ENCODE data around the gene NHSL1.

NHSL1 gene

GRCh38 chr6:138442663-138443062 is 56.6 kb downstream of the NHSL1 start:
- TF ChIP-seq, protein P1, sequence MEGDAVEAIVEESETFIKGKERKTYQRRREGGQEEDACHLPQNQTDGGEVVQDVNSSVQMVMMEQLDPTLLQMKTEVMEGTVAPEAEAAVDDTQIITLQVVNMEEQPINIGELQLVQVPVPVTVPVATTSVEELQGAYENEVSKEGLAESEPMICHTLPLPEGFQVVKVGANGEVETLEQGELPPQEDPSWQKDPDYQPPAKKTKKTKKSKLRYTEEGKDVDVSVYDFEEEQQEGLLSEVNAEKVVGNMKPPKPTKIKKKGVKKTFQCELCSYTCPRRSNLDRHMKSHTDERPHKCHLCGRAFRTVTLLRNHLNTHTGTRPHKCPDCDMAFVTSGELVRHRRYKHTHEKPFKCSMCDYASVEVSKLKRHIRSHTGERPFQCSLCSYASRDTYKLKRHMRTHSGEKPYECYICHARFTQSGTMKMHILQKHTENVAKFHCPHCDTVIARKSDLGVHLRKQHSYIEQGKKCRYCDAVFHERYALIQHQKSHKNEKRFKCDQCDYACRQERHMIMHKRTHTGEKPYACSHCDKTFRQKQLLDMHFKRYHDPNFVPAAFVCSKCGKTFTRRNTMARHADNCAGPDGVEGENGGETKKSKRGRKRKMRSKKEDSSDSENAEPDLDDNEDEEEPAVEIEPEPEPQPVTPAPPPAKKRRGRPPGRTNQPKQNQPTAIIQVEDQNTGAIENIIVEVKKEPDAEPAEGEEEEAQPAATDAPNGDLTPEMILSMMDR (IDR thresholded peaks at IDR 0.05; ENCODE audit: extremely low read depth, missing control alignments) = no peak
- no peak for DNase-seq (ENCODE audit: low spot score)

DNA sequence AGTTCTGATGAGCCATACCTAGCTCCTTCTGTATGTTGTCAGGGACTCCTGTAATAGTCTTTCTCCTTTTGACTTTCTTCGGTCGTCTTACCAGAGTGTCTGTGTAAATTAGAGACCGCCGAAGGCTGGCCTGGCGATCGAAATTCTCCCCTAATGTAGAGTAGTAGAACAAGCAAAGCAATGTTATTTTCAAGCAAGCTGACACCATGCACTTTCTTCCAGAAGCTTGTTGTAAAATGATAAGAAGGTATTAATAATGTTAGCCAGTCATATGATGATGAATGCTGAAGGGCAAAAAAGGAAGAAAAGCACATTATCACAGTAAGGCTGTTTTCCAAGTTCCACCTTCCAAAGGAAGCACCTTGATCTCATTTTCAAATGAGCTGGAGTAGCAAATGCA is 57.3 kb downstream of the NHSL1 start:
- TF ChIP-seq, protein P1 (IDR thresholded peaks at IDR 0.05; ENCODE audit: extremely low read depth, missing control alignments) = no peak
- DNase-seq (ENCODE audit: low spot score) = no peak

- TF ChIP-seq, protein P1 (IDR thresholded peaks at IDR 0.05; ENCODE audit: extremely low read depth, missing control alignments) = no peak
- DNase-seq (ENCODE audit: low spot score) = no peak
These were observed 58.4 kb downstream of the NHSL1 start for GRCh38 chr6:138440758-138441357.

DNA sequence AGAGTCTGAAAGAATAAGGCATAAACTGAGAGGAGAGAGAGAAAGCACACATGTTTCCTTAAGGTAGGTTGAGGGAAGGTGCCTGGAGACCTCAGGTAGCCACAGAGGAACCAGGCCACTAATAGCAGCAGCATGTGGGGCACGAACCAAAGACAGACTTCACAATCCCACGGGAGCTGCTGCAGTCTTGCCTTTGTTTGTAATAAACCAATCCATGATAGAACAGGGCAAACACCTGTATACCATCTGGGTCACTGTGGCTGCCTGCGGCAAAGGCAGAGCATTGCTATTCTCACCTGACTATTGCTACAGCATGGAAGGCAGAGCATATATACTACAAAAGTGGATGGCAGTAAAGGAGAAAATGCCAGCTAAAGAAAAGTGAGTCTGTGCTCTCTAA is 59.0 kb downstream of the NHSL1 start:
- no peak for DNase-seq (ENCODE audit: low spot score)
- TF ChIP-seq, protein P1 (IDR thresholded peaks at IDR 0.05; ENCODE audit: extremely low read depth, missing control alignments) = no peak

DNA sequence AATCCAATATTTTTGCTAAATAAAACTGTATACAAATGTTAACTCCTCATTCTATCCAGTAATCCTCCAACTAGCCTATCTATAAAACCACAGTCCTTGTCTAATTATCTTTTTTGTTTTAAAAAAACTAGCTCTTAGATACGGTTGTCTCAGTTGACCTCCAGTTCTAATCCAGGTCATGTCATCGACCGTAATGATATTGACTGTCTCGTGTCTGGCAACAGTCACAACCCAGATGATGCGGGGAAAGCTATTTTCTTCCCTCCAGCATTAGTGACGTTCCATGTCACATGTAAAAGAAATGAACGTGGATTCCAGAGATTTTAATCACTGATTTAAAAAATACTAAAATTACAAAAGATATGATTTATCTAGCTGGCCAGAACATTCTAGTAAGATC is 59.7 kb downstream of the NHSL1 start:
- TF ChIP-seq, protein P1 (IDR thresholded peaks at IDR 0.05; ENCODE audit: extremely low read depth, missing control alignments) = no peak
- DNase-seq (ENCODE audit: low spot score) = no peak

- TF ChIP-seq, protein P1 (IDR thresholded peaks at IDR 0.05; ENCODE audit: extremely low read depth, missing control alignments) = no peak
- no peak for DNase-seq (ENCODE audit: low spot score)
These were observed 64.4 kb downstream of the NHSL1 start for GRCh38 chr6:138434925-138435324.

DNA sequence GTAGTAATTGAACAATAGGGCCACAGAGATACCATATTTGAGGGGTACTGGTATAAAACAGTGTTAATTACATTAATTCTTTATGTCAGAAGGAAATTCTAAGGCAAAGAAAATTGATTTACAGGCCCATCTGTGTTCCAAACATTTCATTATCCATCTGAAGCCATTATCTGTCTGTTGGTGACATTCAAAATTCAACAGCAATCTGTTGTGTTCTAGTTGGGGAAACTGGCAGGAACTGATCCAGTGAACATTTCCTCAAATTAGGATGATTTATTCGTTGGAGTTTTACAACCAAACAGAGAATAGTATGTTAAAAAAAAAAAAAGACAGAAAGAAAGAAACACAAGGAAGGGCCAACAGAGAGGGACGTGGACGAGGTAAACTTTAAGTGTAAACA is 65.2 kb downstream of the NHSL1 start:
- TF ChIP-seq, protein P1 (IDR thresholded peaks at IDR 0.05; ENCODE audit: extremely low read depth, missing control alignments) = no peak
- no peak for DNase-seq (ENCODE audit: low spot score)
